Liver (tissue), 9 donors: ENCODE results near the gene MCL1. TPM values are rescaled to one million over a fixed set of nuclear protein-coding genes. Genes with fewer than 3 reads are reported as not detected.

Experiments
- DNase-seq: peaks from one replicate; pipeline ENCODE4 v3.0.0-alpha.2; 2017; ENCODE audit warnings: low spot score
- H3K27ac ChIP-seq, 2 donors: one replicate each; pipeline ENCODE4 v1.7.0; 2013; ENCODE audit warnings: inconsistent platforms in 2 of 2, low read length in 2 of 2, control low read depth in 1 of 2, low read depth in 1 of 2, mild to moderate bottlenecking in 1 of 2
- H3K27me3 ChIP-seq, 4 donors: one replicate each; pipeline versions ENCODE4 v1.6.1 to v1.7.0; 2013; ENCODE audit warnings: low read length in 3 of 4, inconsistent platforms in 1 of 4, mild to moderate bottlenecking in 1 of 4, moderate library complexity in 1 of 4; ENCODE audit not compliant: control insufficient read depth in 4 of 4, insufficient read depth in 4 of 4
- H3K36me3 ChIP-seq, 4 donors: one replicate each; pipeline versions ENCODE4 v1.6.1 to v1.7.0; 2013; ENCODE audit warnings: low read length in 3 of 4, mild to moderate bottlenecking in 3 of 4, low read depth in 1 of 4, moderate library complexity in 1 of 4; ENCODE audit not compliant: control insufficient read depth in 4 of 4, insufficient read depth in 3 of 4
- H3K4me1 ChIP-seq, 4 donors: one replicate each; pipeline versions ENCODE4 v1.6.1 to v1.7.0; 2013; ENCODE audit warnings: low read length in 3 of 4, mild to moderate bottlenecking in 3 of 4, moderate library complexity in 1 of 4; ENCODE audit not compliant: control insufficient read depth in 4 of 4, insufficient read depth in 4 of 4
- H3K4me3 ChIP-seq, 3 donors: one replicate each; pipeline versions ENCODE4 v1.6.1 to v1.7.0; 2013; ENCODE audit warnings: low read length in 3 of 3, control low read depth in 1 of 3, low read depth in 1 of 3, mild to moderate bottlenecking in 1 of 3
- H3K9ac ChIP-seq, 2 donors: one replicate each; pipeline ENCODE4 v1.7.0; 2013; ENCODE audit warnings: low read length in 2 of 2, mild to moderate bottlenecking in 2 of 2, moderate library complexity in 2 of 2, control low read depth in 1 of 2, low read depth in 1 of 2
- H3K9me3 ChIP-seq, 4 donors: one replicate each; pipeline versions ENCODE4 v1.6.1 to v1.7.0; 2013; ENCODE audit warnings: low read length in 3 of 4; ENCODE audit not compliant: control insufficient read depth in 4 of 4
- ATF3 ChIP-seq: IDR thresholded peaks from 2 replicates; pipeline ENCODE4 v1.6.1; 2016; ENCODE audit warnings: antibody characterized with exemption
- CTCF ChIP-seq: fragments of 150-350 bp; IDR thresholded peaks from 2 replicates; pipeline ENCODE4 v1.5.1; 2017; ENCODE audit warnings: improper control_type of control experiment, low read depth, low read length; ENCODE audit not compliant: missing input control
- EGR1 ChIP-seq, 2 donors: IDR thresholded peaks; 2 replicates each; pipeline ENCODE4 v1.6.1; 2016 to 2018; ENCODE audit warnings: antibody characterized with exemption in 2 of 2, low read depth in 2 of 2
- FOXA1 ChIP-seq: IDR thresholded peaks from 2 replicates; pipeline ENCODE4 v1.6.1; 2016; ENCODE audit warnings: antibody characterized with exemption
- FOXA2 ChIP-seq: IDR thresholded peaks from 2 replicates; pipeline ENCODE4 v1.6.1; 2016; ENCODE audit warnings: antibody characterized with exemption
- GABPA ChIP-seq, 2 donors: IDR thresholded peaks in 1 of 2; conservative IDR thresholded peaks in 1 of 2; 2 replicates each; pipeline ENCODE4 v1.6.1; 2016; ENCODE audit warnings: antibody characterized with exemption in 2 of 2, mild to moderate bottlenecking in 1 of 2, moderate library complexity in 1 of 2
- HNF4A ChIP-seq, 2 donors: conservative IDR thresholded peaks; 2 replicates each; pipeline ENCODE4 v1.6.1; 2016; ENCODE audit warnings: antibody characterized with exemption in 2 of 2, mild to moderate bottlenecking in 2 of 2
- HNF4G ChIP-seq: IDR thresholded peaks from 2 replicates; pipeline ENCODE4 v1.6.1; 2016; ENCODE audit warnings: antibody characterized with exemption
- JUND ChIP-seq, 2 donors: IDR thresholded peaks; 2 replicates each; pipeline ENCODE4 v1.6.1; 2016; ENCODE audit warnings: antibody characterized with exemption in 2 of 2
- MAX ChIP-seq: IDR thresholded peaks from 2 replicates; pipeline ENCODE4 v1.6.1; 2016; ENCODE audit warnings: antibody characterized with exemption
- NR2F2 ChIP-seq: IDR thresholded peaks from 2 replicates; pipeline ENCODE4 v1.6.1; 2016; ENCODE audit warnings: antibody characterized with exemption
- RAD21 ChIP-seq, 2 donors: IDR thresholded peaks; 2 replicates each; pipeline ENCODE4 v1.6.1; 2016; ENCODE audit warnings: antibody characterized with exemption in 2 of 2, mild to moderate bottlenecking in 2 of 2
- REST ChIP-seq: IDR thresholded peaks from 2 replicates; pipeline ENCODE4 v1.6.1; 2016; ENCODE audit warnings: antibody characterized with exemption, mild to moderate bottlenecking
- RXRA ChIP-seq, 2 donors: IDR thresholded peaks; 2 replicates each; pipeline ENCODE4 v1.6.1; 2017 to 2018; ENCODE audit warnings: antibody characterized with exemption in 2 of 2, mild to moderate bottlenecking in 1 of 2
- SP1 ChIP-seq: IDR thresholded peaks from 2 replicates; pipeline ENCODE4 v1.6.1; 2018; ENCODE audit warnings: antibody characterized with exemption, mild to moderate bottlenecking
- TAF1 ChIP-seq: conservative IDR thresholded peaks from 2 replicates; pipeline ENCODE4 v1.6.1; 2016; ENCODE audit warnings: antibody characterized with exemption, mild to moderate bottlenecking
- YY1 ChIP-seq: IDR thresholded peaks from 2 replicates; pipeline ENCODE4 v1.6.1; 2016; ENCODE audit warnings: antibody characterized with exemption, mild to moderate bottlenecking
- ZBTB33 ChIP-seq: IDR thresholded peaks from 2 replicates; pipeline ENCODE4 v1.6.1; 2016; ENCODE audit warnings: antibody characterized with exemption
- WGBS: extraction: QIAGEN DNeasy Blood & Tissue Kit; methylation state at CpG from one replicate; pipeline ENCODE4 v1.1.7; 2013; 5-methylcytosine and 5-hydroxymethylcytosine counted together
- polyA plus RNA-seq, 2 donors: library from polyadenylated mRNA; stranded (reverse) in 1 of 2; unstranded in 1 of 2; fragments of 200-250 nt in 1 of 2; fragments of >200 nt in 1 of 2; fragmentation: Nextera tagmentation in 1 of 2; extraction: Ambion mirVana in 1 of 2; gene quantifications; one replicate each; pipeline versions ENCODE4 v1.2.1 to v1.2.3, GENCODE V29; 2013 to 2015
- total RNA-seq, 2 donors: library from RNA; depleted of rRNA; stranded (reverse); fragments of >200 nt; gene quantifications; one replicate each; pipeline ENCODE4 v1.2.3, GENCODE V29; 2014
- donor health status: healthy.
- donor health status: healthy.
- donor health status: healthy.
- donor health status: healthy.
- donor health status: healthy.

The MCL1 gene
- total and polyA plus RNA-seq, 4 donors = 23.4 to 181 (median 80.0) TPM

- DNase-seq = no peak
- TF ChIP-seq JUND (IDR thresholded peaks at IDR 0.05) (peak; percentile 51 to 91), EGR1 (IDR thresholded peaks at IDR 0.05; ENCODE audit: low read depth in 2 of 2) (peak in 1 of 2 donors; percentile 61), NR2F2 (peak; percentile 89), MAX (peak; percentile 87), GABPA (IDR thresholded peaks at IDR 0.05 in 1 of 2, conservative IDR thresholded peaks at IDR 0.05 in 1 of 2) (peak in 1 of 2 donors; percentile 14), RAD21 (IDR thresholded peaks at IDR 0.05) (peak; percentile 33 to 40), ZBTB33 (peak; percentile 59), TAF1 (no peak), FOXA1 (peak; percentile 69), FOXA2 (peak; percentile 75), ATF3 (peak; percentile 44), SP1 (peak; percentile 95), HNF4G (peak; percentile 35), REST (peak; percentile 30), RXRA (IDR thresholded peaks at IDR 0.05) (peak; percentile 49 to 76), CTCF (no peak), YY1 (no peak), HNF4A (conservative IDR thresholded peaks at IDR 0.05) (peak; percentile 41 to 60)
- Histone ChIP-seq H3K4me1 (peaks cover 24 to 72% (median 61%) of the 10 kb centered on the region in 4 donors), H3K27ac (peak overlapping the region; percentile 87 to 89), H3K4me3 (peak overlapping the region; percentile 36 to 51 (median 46)), H3K9ac (peak overlapping the region; percentile 81 to 87), H3K27me3 (no peaks in the 10 kb centered on the region), H3K36me3 (peaks cover 4 to 7% (median 6%) of the 10 kb centered on the region in 4 donors), H3K9me3 (no peaks in the 10 kb centered on the region)
- 1% methylated on average over 10 of the region's 10 CpGs for WGBS
These were observed 11.5 kb downstream of the MCL1 start for GRCh38 chr1:150567717-150568593.
